Testis (tissue), 2 donors: ENCODE data around the gene EFNA2.

Experiments
- POLR2A ChIP-seq: fragments of 450-650 bp; IDR thresholded peaks from one replicate; pipeline ENCODE4 v1.6.1; 2017; ENCODE audit warnings: antibody characterized with exemption, mild to moderate bottlenecking, moderate library complexity
- TF ChIP-seq, protein P1 (sequence below), 3 experiments: fragments of 450-650 bp in 2 of 3; fragments of 200-600 bp in 1 of 3; sonication (generic) in 1 of 3; IDR thresholded peaks; one replicate each; pipeline ENCODE4 v1.5.1; 2016 to 2019; ENCODE audit warnings: antibody characterized with exemption in 3 of 3, mild to moderate bottlenecking in 2 of 3, moderate library complexity in 1 of 3

DNA sequence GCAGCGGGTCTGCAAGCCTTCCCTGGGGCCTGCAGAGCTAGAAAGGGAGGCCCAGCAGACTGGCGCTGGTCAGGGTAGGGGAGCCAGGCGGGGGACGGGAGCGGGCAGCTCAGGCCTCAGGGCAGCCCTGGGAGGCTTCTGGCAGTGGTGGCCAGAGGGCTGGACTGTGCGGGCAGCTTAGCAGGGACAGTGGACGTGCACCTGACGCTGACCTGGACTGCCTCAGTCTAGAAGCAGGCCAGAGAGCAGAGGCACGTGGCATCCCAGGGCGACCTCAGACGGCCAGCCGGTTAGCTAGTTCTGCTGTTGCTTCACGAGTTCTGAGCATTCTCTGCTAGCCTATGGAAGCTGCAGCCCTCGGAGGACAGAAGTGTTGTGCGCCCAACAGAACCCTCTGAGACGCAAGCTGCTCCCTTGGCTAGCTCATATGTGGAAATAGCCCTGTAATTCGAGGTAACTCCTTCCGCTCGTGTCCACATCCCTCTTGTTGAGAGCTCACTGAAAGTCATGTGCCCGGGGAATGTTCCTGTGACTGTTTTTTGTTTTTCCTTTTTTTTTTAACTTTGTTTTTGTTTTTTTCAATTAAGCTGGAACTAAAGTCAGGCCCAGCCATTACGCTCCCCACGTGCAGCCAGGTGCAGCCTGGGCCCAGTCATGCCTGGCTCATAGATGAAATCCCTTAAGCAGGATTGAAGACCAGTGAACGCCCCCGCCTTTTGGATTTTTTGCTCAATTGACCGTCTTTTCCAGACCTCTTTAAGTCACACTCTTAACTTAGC lies 12.2 kb upstream of the EFNA2 start:
- TF ChIP-seq, protein P1, sequence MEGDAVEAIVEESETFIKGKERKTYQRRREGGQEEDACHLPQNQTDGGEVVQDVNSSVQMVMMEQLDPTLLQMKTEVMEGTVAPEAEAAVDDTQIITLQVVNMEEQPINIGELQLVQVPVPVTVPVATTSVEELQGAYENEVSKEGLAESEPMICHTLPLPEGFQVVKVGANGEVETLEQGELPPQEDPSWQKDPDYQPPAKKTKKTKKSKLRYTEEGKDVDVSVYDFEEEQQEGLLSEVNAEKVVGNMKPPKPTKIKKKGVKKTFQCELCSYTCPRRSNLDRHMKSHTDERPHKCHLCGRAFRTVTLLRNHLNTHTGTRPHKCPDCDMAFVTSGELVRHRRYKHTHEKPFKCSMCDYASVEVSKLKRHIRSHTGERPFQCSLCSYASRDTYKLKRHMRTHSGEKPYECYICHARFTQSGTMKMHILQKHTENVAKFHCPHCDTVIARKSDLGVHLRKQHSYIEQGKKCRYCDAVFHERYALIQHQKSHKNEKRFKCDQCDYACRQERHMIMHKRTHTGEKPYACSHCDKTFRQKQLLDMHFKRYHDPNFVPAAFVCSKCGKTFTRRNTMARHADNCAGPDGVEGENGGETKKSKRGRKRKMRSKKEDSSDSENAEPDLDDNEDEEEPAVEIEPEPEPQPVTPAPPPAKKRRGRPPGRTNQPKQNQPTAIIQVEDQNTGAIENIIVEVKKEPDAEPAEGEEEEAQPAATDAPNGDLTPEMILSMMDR (IDR thresholded peaks at IDR 0.05) = no peak
- no peak for TF ChIP-seq POLR2A
